C4-2B (cell line): Measurements from ENCODE around the gene CACNB4.

ENCODE experiments used
- ZFX ChIP-seq: fragments of 450-650 bp; IDR thresholded peaks from 2 replicates; pipeline ENCODE4 v1.6.1; 2017
- TF ChIP-seq, protein P1 (sequence below): fragments of 450-650 bp; conservative IDR thresholded peaks from 2 replicates; pipeline ENCODE4 v1.5.1; 2017; ENCODE audit warnings: mild to moderate bottlenecking

DNA sequence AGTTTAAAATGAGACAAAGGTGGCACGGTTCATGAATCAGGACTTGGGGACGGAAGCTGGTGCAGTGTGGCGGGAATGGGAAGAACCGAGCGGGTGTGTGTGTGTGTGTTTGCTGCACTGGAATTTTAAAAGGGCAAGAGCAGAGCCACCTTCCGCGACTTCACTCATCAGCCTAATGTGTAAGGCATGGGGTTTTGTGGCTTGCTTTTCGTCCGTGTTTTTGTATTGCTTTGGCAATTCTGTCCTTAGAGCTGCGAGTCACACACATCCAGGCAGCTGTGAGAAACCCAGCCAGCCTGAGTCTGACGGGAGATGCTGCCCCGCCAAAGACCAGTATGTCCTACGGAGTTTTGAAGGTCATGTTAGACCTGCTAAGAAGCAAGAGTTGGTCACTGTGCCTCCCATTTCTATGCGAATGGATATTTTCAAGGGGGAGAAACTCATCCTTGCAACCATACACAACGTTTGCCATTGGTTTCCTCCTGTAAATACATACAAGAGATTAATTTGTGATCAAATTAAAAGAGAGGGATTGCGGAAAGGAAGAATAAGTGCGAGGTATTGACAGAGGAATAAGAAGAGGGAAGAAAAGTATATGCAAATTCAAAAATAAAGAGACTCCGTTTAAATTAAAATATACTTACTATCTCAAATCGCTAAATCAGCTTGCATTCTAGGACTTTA, 665 bp upstream of the CACNB4 start:
- TF ChIP-seq, protein P1, sequence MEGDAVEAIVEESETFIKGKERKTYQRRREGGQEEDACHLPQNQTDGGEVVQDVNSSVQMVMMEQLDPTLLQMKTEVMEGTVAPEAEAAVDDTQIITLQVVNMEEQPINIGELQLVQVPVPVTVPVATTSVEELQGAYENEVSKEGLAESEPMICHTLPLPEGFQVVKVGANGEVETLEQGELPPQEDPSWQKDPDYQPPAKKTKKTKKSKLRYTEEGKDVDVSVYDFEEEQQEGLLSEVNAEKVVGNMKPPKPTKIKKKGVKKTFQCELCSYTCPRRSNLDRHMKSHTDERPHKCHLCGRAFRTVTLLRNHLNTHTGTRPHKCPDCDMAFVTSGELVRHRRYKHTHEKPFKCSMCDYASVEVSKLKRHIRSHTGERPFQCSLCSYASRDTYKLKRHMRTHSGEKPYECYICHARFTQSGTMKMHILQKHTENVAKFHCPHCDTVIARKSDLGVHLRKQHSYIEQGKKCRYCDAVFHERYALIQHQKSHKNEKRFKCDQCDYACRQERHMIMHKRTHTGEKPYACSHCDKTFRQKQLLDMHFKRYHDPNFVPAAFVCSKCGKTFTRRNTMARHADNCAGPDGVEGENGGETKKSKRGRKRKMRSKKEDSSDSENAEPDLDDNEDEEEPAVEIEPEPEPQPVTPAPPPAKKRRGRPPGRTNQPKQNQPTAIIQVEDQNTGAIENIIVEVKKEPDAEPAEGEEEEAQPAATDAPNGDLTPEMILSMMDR: no peak
- TF ChIP-seq ZFX: no peak
